Stimulated activated naive CD8-positive, alpha-beta T cell treated with anti-CD3 and anti-CD28 coated beads, Interleukin-15, amount 100 ng/mL, for 72 hours (primary cell): Measurements from ENCODE around the gene TSPEAR.
"Not testable (repeated sequence)": the region's sequence is repeated elsewhere in the genome, so short reads cannot be mapped to it uniquely, and the experiment has no call there.

Experiments used
- ATAC-seq: fragments of 150-1000 bp; cut with Tn5 transposase; 2 replicates; pipeline ENCODE4 v1.10.0; 2021; ENCODE audit warnings: mild to moderate bottlenecking, moderate library complexity
- DNase-seq, 2 donors: peaks; one replicate each; pipeline ENCODE4 v3.0.0; 2021 to 2022
- H3K27ac Mint-ChIP-seq, 2 donors: one replicate each; pipeline ENCODE4 v1.8.0; 2022; ENCODE audit warnings: mild to moderate bottlenecking in 2 of 2, mixed read lengths in 2 of 2, moderate library complexity in 2 of 2
- H3K27me3 Mint-ChIP-seq: one replicate; pipeline ENCODE4 v1.8.0; 2022; ENCODE audit warnings: mixed read lengths
- H3K4me1 Mint-ChIP-seq: one replicate; pipeline ENCODE4 v1.8.0; 2022; ENCODE audit warnings: mild to moderate bottlenecking, mixed read lengths
- H3K4me3 Mint-ChIP-seq, 2 donors: one replicate each; pipeline ENCODE4 v1.8.0; 2022; ENCODE audit warnings: mild to moderate bottlenecking in 2 of 2, mixed read lengths in 2 of 2, moderate library complexity in 1 of 2
- H3K9me3 Mint-ChIP-seq, 2 donors: one replicate each; pipeline ENCODE4 v1.8.0; 2022; ENCODE audit warnings: mixed read lengths in 2 of 2

Gene TSPEAR

GRCh38 chr21:44572959-44573583, 138.3 kb downstream of the TSPEAR start:
- DNase-seq (no peak), ATAC-seq (no peak)
- no peak overlapping the region for H3K4me3 Mint-ChIP-seq
- H3K27me3 Mint-ChIP-seq: peaks cover 16% of the 10 kb centered on the region
- H3K27ac Mint-ChIP-seq: no peak overlapping the region
- H3K4me1 Mint-ChIP-seq: peaks cover 11% of the 10 kb centered on the region
- H3K9me3 Mint-ChIP-seq: peaks cover 0 to 32% of the 10 kb centered on the region in 2 donors

- peaks cover 16% of the 10 kb centered on the region for H3K27me3 Mint-ChIP-seq
- H3K27ac Mint-ChIP-seq: peak overlapping the region in 1 of 2 donors; percentile 64
- DNase-seq (no peak), ATAC-seq (no peak)
- H3K9me3 Mint-ChIP-seq: peaks cover 0 to 23% of the 10 kb centered on the region in 2 donors
- H3K4me1 Mint-ChIP-seq: peaks cover 11% of the 10 kb centered on the region
- H3K4me3 Mint-ChIP-seq: no peak overlapping the region
These were observed 139.3 kb downstream of the TSPEAR start for GRCh38 chr21:44571844-44572782.

GRCh38 chr21:44571296-44571695, 140.1 kb downstream of the TSPEAR start:
- DNase-seq: no peak
- H3K27ac Mint-ChIP-seq: no peak overlapping the region
- H3K4me3 Mint-ChIP-seq: no peak overlapping the region
- peaks cover 11% of the 10 kb centered on the region for H3K4me1 Mint-ChIP-seq
- ATAC-seq: no peak
- H3K9me3 Mint-ChIP-seq: peaks cover 0 to 15% of the 10 kb centered on the region in 2 donors
- peaks cover 16% of the 10 kb centered on the region for H3K27me3 Mint-ChIP-seq

GRCh38 chr21:44569861-44570517, 141.4 kb downstream of the TSPEAR start:
- H3K27ac Mint-ChIP-seq: no peak overlapping the region

GRCh38 chr21:44568667-44569556, 142.5 kb downstream of the TSPEAR start:
- DNase-seq (no peak), ATAC-seq (no peak)
- H3K27me3 Mint-ChIP-seq: peaks cover under 1% of the 10 kb centered on the region
- H3K4me1 Mint-ChIP-seq: peaks cover 14% of the 10 kb centered on the region
- H3K9me3 Mint-ChIP-seq: peaks cover 0 to 6% of the 10 kb centered on the region in 2 donors
- H3K27ac Mint-ChIP-seq: peak overlapping the region in 1 of 2 donors; percentile 54
- no peak overlapping the region for H3K4me3 Mint-ChIP-seq

More at GRCh38 chr21:44569861-44570517, 141.4 kb downstream of the TSPEAR start:
- Mint-ChIP-seq H3K9me3 (peaks cover 0 to 6% of the 10 kb centered on the region in 2 donors), H3K4me3 (no peak overlapping the region), H3K4me1 (peaks cover 15% of the 10 kb centered on the region), H3K27me3 (peaks cover 11% of the 10 kb centered on the region)
- ATAC-seq (no peak), DNase-seq (no peak)

GRCh38 chr21:44568261-44568660, 143.1 kb downstream of the TSPEAR start:
- H3K9me3 Mint-ChIP-seq: peaks cover 1 to 10% of the 10 kb centered on the region in 2 donors
- DNase-seq (no peak), ATAC-seq (no peak)
- no peak overlapping the region for H3K27ac Mint-ChIP-seq
- no peaks in the 10 kb centered on the region for H3K27me3 Mint-ChIP-seq
- peaks cover 14% of the 10 kb centered on the region for H3K4me1 Mint-ChIP-seq
- no peak overlapping the region for H3K4me3 Mint-ChIP-seq

GRCh38 chr21:44567481-44568171, 143.7 kb downstream of the TSPEAR start:
- Mint-ChIP-seq H3K27ac (no peak overlapping the region), H3K9me3 (peaks cover 7 to 16% of the 10 kb centered on the region in 2 donors), H3K4me3 (no peak overlapping the region), H3K4me1 (peaks cover 14% of the 10 kb centered on the region), H3K27me3 (no peaks in the 10 kb centered on the region)
- DNase-seq (no peak), ATAC-seq (no peak)

GRCh38 chr21:44566403-44566802, 145.0 kb downstream of the TSPEAR start:
- peaks cover 14% of the 10 kb centered on the region for H3K4me1 Mint-ChIP-seq
- no peaks in the 10 kb centered on the region for H3K27me3 Mint-ChIP-seq
- no peak for ATAC-seq
- H3K27ac Mint-ChIP-seq: peak overlapping the region in 1 of 2 donors; percentile 67
- no peak for DNase-seq
- no peak overlapping the region for H3K4me3 Mint-ChIP-seq
- peaks cover 16 to 22% of the 10 kb centered on the region in 2 donors for H3K9me3 Mint-ChIP-seq

- Mint-ChIP-seq H3K4me1 (peaks cover 14% of the 10 kb centered on the region), H3K9me3 (peaks cover 22 to 30% of the 10 kb centered on the region in 2 donors), H3K27me3 (no peaks in the 10 kb centered on the region), H3K27ac (peak overlapping the region in 1 of 2 donors; percentile 14), H3K4me3 (peak overlapping the region; percentile 18 to 55)
- ATAC-seq (peak; percentile 60), DNase-seq (no peak)
These were observed 146.3 kb downstream of the TSPEAR start for GRCh38 chr21:44564886-44565598.

- Mint-ChIP-seq H3K4me3 (no peak overlapping the region), H3K4me1 (peaks cover 14% of the 10 kb centered on the region), H3K9me3 (peaks cover 24 to 39% of the 10 kb centered on the region in 2 donors), H3K27me3 (no peaks in the 10 kb centered on the region), H3K27ac (no peak overlapping the region)
- ATAC-seq (no peak), DNase-seq (no peak)
These were observed 147.3 kb downstream of the TSPEAR start for GRCh38 chr21:44564099-44564498.

GRCh38 chr21:44558695-44559094, 152.7 kb downstream of the TSPEAR start, which contains the start of gene KRTAP10-3:
KRTAP10-3 (minus strand) TSS chr21:44558795; CDS start chr21:44558715, 80 bp downstream.
- H3K9me3 Mint-ChIP-seq: peaks cover 28 to 51% of the 10 kb centered on the region in 2 donors
- H3K4me1 Mint-ChIP-seq: no peaks in the 10 kb centered on the region
- peak within 1 kb of the TSS in 1 of 2 donors; percentile 47 for H3K27ac Mint-ChIP-seq
- no peak within 1 kb of the TSS for H3K4me3 Mint-ChIP-seq
- ATAC-seq: no peak
- H3K27me3 Mint-ChIP-seq: no peaks in the 10 kb centered on the region
- DNase-seq: no peak

- H3K9me3 Mint-ChIP-seq: peaks cover 29 to 49% of the 10 kb centered on the region in 2 donors
- ATAC-seq, H3K27ac Mint-ChIP-seq, H3K27me3 Mint-ChIP-seq, H3K4me3 Mint-ChIP-seq, H3K4me1 Mint-ChIP-seq, DNase-seq: not testable (repeated sequence)
These were observed 153.1 kb downstream of the TSPEAR start for GRCh38 chr21:44558329-44558675.

- peaks cover 29 to 49% of the 10 kb centered on the region in 2 donors for H3K9me3 Mint-ChIP-seq
- ATAC-seq (no peak), DNase-seq (no peak)
- no peaks in the 10 kb centered on the region for H3K27me3 Mint-ChIP-seq
- no peaks in the 10 kb centered on the region for H3K4me1 Mint-ChIP-seq
- H3K27ac Mint-ChIP-seq: peak overlapping the region in 1 of 2 donors; percentile 47
- no peak overlapping the region for H3K4me3 Mint-ChIP-seq
These were observed 153.7 kb downstream of the TSPEAR start for GRCh38 chr21:44557491-44558328.
